SK-N-SH (cell line): ENCODE data around the gene CRIM1. TPM values are rescaled to one million over a fixed set of nuclear protein-coding genes. Genes with fewer than 3 reads are reported as not detected.

Source experiments
- CTCF ChIA-PET: fragments of 300-600, 350-600 bp; formaldehyde crosslinking; extraction: SDS; loops from one replicate; lab custom pipeline; 2021; lab: Yijun Ruan, JAX
- POLR2A ChIA-PET: fragments of 350-600 bp; sonication (Branson Sonifier 250); formaldehyde crosslinking; extraction: SDS; loops from one replicate; lab custom pipeline; 2020; ENCODE audit warnings: antibody characterized with exemption, inconsistent platforms; lab: Yijun Ruan, JAX
- DNase-seq: peaks from one replicate; pipeline ENCODE4 v3.0.0; 2012
- H2AFZ ChIP-seq: fragments of 200-600 bp; sonication (generic); 2 replicates; pipeline ENCODE4 v1.8.1; 2016; ENCODE audit warnings: antibody characterized with exemption, mild to moderate bottlenecking, low read depth
- H3F3A ChIP-seq: fragments of 200-600 bp; sonication (generic); replicated peaks from 2 replicates; pipeline ENCODE3; 2016; ENCODE audit warnings: antibody characterized with exemption, mild to moderate bottlenecking; ENCODE audit not compliant: insufficient read depth
- H3K27ac ChIP-seq, 2 experiments: fragments of 200-500 bp in 1 of 2; fragments of 200-600 bp in 1 of 2; sonication (Bioruptor generic) in 1 of 2; sonication (generic), shearing (Covaris generic) in 1 of 2; 2 replicates each; pipeline versions ENCODE4 v1.5.1 to v1.6.1; 2014 to 2016; ENCODE audit warnings: low read depth in 2 of 2, inconsistent platforms in 1 of 2, low read length in 1 of 2, mild to moderate bottlenecking in 1 of 2, mixed read lengths in 1 of 2
- H3K27me3 ChIP-seq: fragments of 200-600 bp; sonication (generic), shearing (Covaris generic); 2 replicates; pipeline ENCODE4 v1.6.1; 2016; ENCODE audit warnings: mixed run types; ENCODE audit not compliant: insufficient read depth
- H3K36me3 ChIP-seq, 2 experiments: fragments of 200-500 bp in 1 of 2; fragments of 200-600 bp in 1 of 2; sonication (Bioruptor generic) in 1 of 2; sonication (generic) in 1 of 2; replicated peaks in 1 of 2; 2 replicates each; pipeline versions ENCODE3 to v1.5.1; 2014 to 2016; ENCODE audit warnings: low read length in 1 of 2, mild to moderate bottlenecking in 1 of 2; ENCODE audit not compliant: insufficient read depth in 2 of 2, control insufficient read depth in 1 of 2
- H3K4me1 ChIP-seq, 2 experiments: fragments of 200-500 bp in 1 of 2; fragments of 200-600 bp in 1 of 2; sonication (Bioruptor generic) in 1 of 2; sonication (generic), shearing (Covaris generic) in 1 of 2; 2 replicates each; pipeline versions ENCODE4 v1.5.1 to v1.6.1; 2014 to 2016; ENCODE audit warnings: low read depth in 1 of 2, low read length in 1 of 2, mixed run types in 1 of 2; ENCODE audit not compliant: insufficient read depth in 2 of 2, control insufficient read depth in 1 of 2
- H3K4me2 ChIP-seq: fragments of 200-600 bp; sonication (generic), shearing (Covaris generic); 2 replicates; pipeline ENCODE4 v1.6.1; 2017; ENCODE audit warnings: mixed run types
- H3K4me3 ChIP-seq, 2 experiments: fragments of 200-500 bp in 1 of 2; fragments of 200-600 bp in 1 of 2; sonication (Bioruptor generic) in 1 of 2; sonication (generic), shearing (Covaris generic) in 1 of 2; 2 replicates each; pipeline versions ENCODE4 v1.5.1 to v1.8.1; 2014 to 2016; ENCODE audit warnings: low read depth in 2 of 2, inconsistent platforms in 1 of 2, low read length in 1 of 2, mild to moderate bottlenecking in 1 of 2, mixed read lengths in 1 of 2, moderate library complexity in 1 of 2
- H3K79me2 ChIP-seq: fragments of 200-600 bp; sonication (generic); 2 replicates; pipeline ENCODE4 v1.8.1; 2017; ENCODE audit warnings: mild to moderate bottlenecking; ENCODE audit not compliant: insufficient read depth
- H3K9ac ChIP-seq: fragments of 200-600 bp; sonication (generic); 2 replicates; pipeline ENCODE4 v1.6.1; 2017; ENCODE audit warnings: mixed run types
- H3K9me2 ChIP-seq: fragments of 200-600 bp; sonication (generic); 2 replicates; pipeline ENCODE4 v1.6.1; 2017; ENCODE audit warnings: mixed run types
- H3K9me3 ChIP-seq: fragments of 200-600 bp; sonication (generic); 2 replicates; pipeline ENCODE4 v1.6.1; 2017; ENCODE audit warnings: mixed run types, mild to moderate bottlenecking, moderate library complexity
- H4K20me1 ChIP-seq: fragments of 200-600 bp; sonication (generic); 2 replicates; pipeline ENCODE4 v1.6.1; 2017; ENCODE audit warnings: mild to moderate bottlenecking, mixed run types; ENCODE audit not compliant: insufficient read depth
- CHD2 ChIP-seq: fragments of 150-350 bp; IDR thresholded peaks from 2 replicates; pipeline ENCODE4 v1.6.1; 2018; ENCODE audit warnings: low read length; ENCODE audit not compliant: partially characterized antibody
- EZH2phosphoT487 ChIP-seq: fragments of 200-600 bp; sonication (generic); IDR thresholded peaks from 2 replicates; pipeline ENCODE4 v1.6.1; 2017; ENCODE audit warnings: low read depth, mixed run types, mild to moderate bottlenecking, antibody characterized with exemption, moderate library complexity, borderline replicate concordance
- FOXM1 ChIP-seq: IDR thresholded peaks from 2 replicates; pipeline ENCODE4 v1.4.0; 2012; ENCODE audit warnings: low read depth, mild to moderate bottlenecking
- GABPA ChIP-seq: IDR thresholded peaks from 2 replicates; pipeline ENCODE4 v1.4.0; 2012; ENCODE audit warnings: low read depth, mild to moderate bottlenecking
- GATA2 ChIP-seq: sonication (generic); formaldehyde crosslinking; IDR thresholded peaks from 2 replicates; pipeline ENCODE4 v1.5.0; 2020; ENCODE audit warnings: mild to moderate bottlenecking, missing genetic modification reagents
- MEF2A ChIP-seq: IDR thresholded peaks from 2 replicates; pipeline ENCODE4 v1.4.0; 2012; ENCODE audit warnings: low read depth, borderline replicate concordance
- MXI1 ChIP-seq: IDR thresholded peaks from 2 replicates; pipeline ENCODE4 v1.6.1; 2012; ENCODE audit warnings: mild to moderate bottlenecking, low read depth, low read length, improper control_type of control experiment
- NFIC ChIP-seq: IDR thresholded peaks from 2 replicates; pipeline ENCODE4 v1.4.0; 2012; ENCODE audit warnings: borderline replicate concordance
- NRF1 ChIP-seq: IDR thresholded peaks from 2 replicates; pipeline ENCODE4 v1.6.1; 2012; ENCODE audit warnings: low read depth, mild to moderate bottlenecking, low read length
- RAD21 ChIP-seq: IDR thresholded peaks from 2 replicates; pipeline ENCODE4 v1.6.1; 2012; ENCODE audit warnings: mild to moderate bottlenecking, low read length
- RFX5 ChIP-seq: IDR thresholded peaks from 2 replicates; pipeline ENCODE4 v1.6.1; 2012; ENCODE audit warnings: mild to moderate bottlenecking, improper control_type of control experiment, low read length
- TCF12 ChIP-seq: IDR thresholded peaks from 2 replicates; pipeline ENCODE4 v1.4.0; 2012
- TEAD4 ChIP-seq: IDR thresholded peaks from 2 replicates; pipeline ENCODE4 v1.4.0; 2012; ENCODE audit warnings: mild to moderate bottlenecking, borderline replicate concordance; ENCODE audit not compliant: insufficient read depth
- YY1 ChIP-seq: IDR thresholded peaks from 2 replicates; pipeline ENCODE4 v1.4.0; 2012; ENCODE audit warnings: low read depth, mild to moderate bottlenecking
- WGBS: methylation state at CpG from one replicate; pipeline ENCODE4 v1.1.6; 2017; ENCODE audit warnings: low lambda C conversion rate; 5-methylcytosine and 5-hydroxymethylcytosine counted together
- polyA plus RNA-seq, 3 experiments: library from polyadenylated mRNA; depleted of rRNA; stranded (reverse); fragments of >200 nt; gene quantifications; 2 replicates each; pipeline ENCODE4 v1.2.3, GENCODE V29; 2012
- TF ChIP-seq, protein P1 (sequence below): IDR thresholded peaks from 2 replicates; pipeline ENCODE4 v1.6.1; 2012; ENCODE audit warnings: mild to moderate bottlenecking, low read depth, low read length, moderate library complexity
- TF ChIP-seq, protein P2 (sequence below): IDR thresholded peaks from 2 replicates; pipeline ENCODE4 v1.4.0; 2012; ENCODE audit warnings: low read depth, borderline replicate concordance
- TF ChIP-seq, protein P3 (sequence below): IDR thresholded peaks from 2 replicates; pipeline ENCODE4 v1.4.0; 2012; ENCODE audit warnings: low read depth

CRIM1 gene
- polyA plus RNA-seq, 1 of the 3 experiments (the other 2 are of a cell fraction), result 244 TPM

DNA sequence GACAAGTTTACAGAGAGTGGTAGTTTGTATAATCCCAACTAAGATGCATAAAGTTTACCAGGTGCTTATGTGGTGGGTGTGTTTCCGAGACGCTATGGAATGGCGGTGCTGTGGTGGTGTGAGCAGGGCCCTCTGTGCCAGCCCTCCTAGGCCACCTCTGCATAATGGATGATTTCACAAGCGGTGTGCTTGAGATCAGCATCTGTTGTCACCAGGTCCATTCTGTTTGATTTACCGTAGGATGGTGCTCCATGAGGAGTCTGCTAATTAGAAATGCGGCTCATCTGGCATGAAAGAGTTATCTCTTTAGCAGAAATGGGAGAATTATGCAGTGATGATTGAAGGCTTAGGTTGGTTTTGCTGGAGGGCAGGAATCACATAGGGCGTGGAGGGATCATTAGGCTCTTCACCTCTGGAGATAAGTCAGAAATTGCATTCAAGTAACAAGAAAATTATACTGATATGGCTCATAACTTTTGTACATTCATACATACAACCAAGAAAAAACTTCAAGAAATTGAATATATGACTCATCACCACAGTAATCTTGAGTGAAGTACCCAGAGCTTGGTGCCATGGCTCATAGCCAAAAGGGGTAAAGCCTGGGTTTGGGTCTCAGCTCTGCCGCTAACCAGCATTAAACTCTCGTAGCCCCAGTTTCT is 41.4 kb downstream of the CRIM1 start (continued):
- TF ChIP-seq, protein P1, sequence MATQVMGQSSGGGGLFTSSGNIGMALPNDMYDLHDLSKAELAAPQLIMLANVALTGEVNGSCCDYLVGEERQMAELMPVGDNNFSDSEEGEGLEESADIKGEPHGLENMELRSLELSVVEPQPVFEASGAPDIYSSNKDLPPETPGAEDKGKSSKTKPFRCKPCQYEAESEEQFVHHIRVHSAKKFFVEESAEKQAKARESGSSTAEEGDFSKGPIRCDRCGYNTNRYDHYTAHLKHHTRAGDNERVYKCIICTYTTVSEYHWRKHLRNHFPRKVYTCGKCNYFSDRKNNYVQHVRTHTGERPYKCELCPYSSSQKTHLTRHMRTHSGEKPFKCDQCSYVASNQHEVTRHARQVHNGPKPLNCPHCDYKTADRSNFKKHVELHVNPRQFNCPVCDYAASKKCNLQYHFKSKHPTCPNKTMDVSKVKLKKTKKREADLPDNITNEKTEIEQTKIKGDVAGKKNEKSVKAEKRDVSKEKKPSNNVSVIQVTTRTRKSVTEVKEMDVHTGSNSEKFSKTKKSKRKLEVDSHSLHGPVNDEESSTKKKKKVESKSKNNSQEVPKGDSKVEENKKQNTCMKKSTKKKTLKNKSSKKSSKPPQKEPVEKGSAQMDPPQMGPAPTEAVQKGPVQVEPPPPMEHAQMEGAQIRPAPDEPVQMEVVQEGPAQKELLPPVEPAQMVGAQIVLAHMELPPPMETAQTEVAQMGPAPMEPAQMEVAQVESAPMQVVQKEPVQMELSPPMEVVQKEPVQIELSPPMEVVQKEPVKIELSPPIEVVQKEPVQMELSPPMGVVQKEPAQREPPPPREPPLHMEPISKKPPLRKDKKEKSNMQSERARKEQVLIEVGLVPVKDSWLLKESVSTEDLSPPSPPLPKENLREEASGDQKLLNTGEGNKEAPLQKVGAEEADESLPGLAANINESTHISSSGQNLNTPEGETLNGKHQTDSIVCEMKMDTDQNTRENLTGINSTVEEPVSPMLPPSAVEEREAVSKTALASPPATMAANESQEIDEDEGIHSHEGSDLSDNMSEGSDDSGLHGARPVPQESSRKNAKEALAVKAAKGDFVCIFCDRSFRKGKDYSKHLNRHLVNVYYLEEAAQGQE, result no peak
- TF ChIP-seq EZH2phosphoT487 (no peak), MXI1 (no peak), TCF12 (no peak), NFIC (peak; percentile 76), MEF2A (no peak), RAD21 (no peak), GABPA (no peak)
- TF ChIP-seq, protein P2, sequence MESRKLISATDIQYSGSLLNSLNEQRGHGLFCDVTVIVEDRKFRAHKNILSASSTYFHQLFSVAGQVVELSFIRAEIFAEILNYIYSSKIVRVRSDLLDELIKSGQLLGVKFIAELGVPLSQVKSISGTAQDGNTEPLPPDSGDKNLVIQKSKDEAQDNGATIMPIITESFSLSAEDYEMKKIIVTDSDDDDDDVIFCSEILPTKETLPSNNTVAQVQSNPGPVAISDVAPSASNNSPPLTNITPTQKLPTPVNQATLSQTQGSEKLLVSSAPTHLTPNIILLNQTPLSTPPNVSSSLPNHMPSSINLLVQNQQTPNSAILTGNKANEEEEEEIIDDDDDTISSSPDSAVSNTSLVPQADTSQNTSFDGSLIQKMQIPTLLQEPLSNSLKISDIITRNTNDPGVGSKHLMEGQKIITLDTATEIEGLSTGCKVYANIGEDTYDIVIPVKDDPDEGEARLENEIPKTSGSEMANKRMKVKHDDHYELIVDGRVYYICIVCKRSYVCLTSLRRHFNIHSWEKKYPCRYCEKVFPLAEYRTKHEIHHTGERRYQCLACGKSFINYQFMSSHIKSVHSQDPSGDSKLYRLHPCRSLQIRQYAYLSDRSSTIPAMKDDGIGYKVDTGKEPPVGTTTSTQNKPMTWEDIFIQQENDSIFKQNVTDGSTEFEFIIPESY, result no peak

DNA sequence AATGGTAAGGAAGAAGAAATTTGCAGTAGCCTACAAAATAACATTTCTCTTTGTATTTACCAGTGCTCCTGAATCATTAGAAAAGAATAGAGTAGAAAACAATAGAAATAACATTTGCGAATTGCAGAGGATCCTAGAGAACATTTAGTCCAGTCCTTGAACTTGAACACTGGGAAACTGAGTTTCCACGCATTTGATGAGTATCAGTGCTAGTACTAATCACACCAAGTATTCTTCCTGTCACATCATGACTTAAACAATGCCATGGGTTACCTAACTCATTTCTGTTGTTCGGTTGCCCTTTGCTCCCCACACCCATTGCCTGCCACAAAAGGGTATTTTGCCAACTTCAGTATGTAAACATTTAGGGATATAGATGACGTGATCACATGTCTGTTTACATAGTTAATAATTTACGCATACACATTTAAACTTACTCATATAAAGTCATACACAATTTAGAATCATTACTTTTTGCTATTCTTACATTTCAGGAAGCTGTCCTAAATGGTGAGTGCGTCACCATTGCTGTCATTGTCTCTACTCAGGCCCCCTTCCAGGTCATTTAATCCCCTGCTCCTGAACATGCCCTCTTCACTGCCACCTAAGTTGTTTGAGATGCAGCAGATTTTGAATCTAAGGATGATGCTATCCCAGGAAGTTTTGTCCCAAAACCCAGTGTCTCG is 42.3 kb downstream of the CRIM1 start:
- no peak for DNase-seq
- Histone ChIP-seq H3F3A (peaks cover 77% of the 10 kb centered on the region), H3K4me3 (no peak overlapping the region), H3K9me2 (no peaks in the 10 kb centered on the region), H3K36me3 (peaks cover 9 to 28% of the 10 kb centered on the region in 2 experiments), H3K4me2 (no peak overlapping the region), H3K9me3 (no peaks in the 10 kb centered on the region), H3K9ac (no peak overlapping the region), H2AFZ (no peak overlapping the region), H3K27me3 (no peaks in the 10 kb centered on the region), H3K4me1 (peaks cover 4 to 69% of the 10 kb centered on the region in 2 experiments; a peak in 3 of 4 replicates), H3K79me2 (peaks cover 100% of the 10 kb centered on the region), H4K20me1 (peaks cover 21% of the 10 kb centered on the region; the same call in 1 of the 2 replicates), H3K27ac (peak overlapping the region in 1 of 2 experiments; percentile 99; a peak in 3 of 4 replicates)
- POLR2A ChIA-PET, result no interaction called here
- CTCF ChIA-PET, result interaction anchor here (1.2 kb wide), 1 partner anchor 24 kb away, joined by 3 read pairs; no protein-coding TSS in a partner anchor
- WGBS, result 61% methylated on average over 7 of the region's 7 CpGs
- no peak for TF ChIP-seq RFX5
- TF ChIP-seq, protein P1, result no peak
- TF ChIP-seq TCF12, result no peak
- TF ChIP-seq, protein P3, sequence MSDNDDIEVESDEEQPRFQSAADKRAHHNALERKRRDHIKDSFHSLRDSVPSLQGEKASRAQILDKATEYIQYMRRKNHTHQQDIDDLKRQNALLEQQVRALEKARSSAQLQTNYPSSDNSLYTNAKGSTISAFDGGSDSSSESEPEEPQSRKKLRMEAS, result no peak
- no peak for TF ChIP-seq NRF1
- TF ChIP-seq TEAD4, result no peak
- TF ChIP-seq YY1, result no peak
- TF ChIP-seq CHD2, result no peak
- no peak for TF ChIP-seq RAD21
- TF ChIP-seq FOXM1, result no peak
- no peak for TF ChIP-seq MEF2A
- no peak for TF ChIP-seq MXI1
- no peak for TF ChIP-seq GABPA
- TF ChIP-seq GATA2, result no peak
